ENCODE measurements around the gene CHTF18. TPM values are rescaled to one million over a fixed set of nuclear protein-coding genes. Genes with fewer than 3 reads are reported as not detected.
"Not testable (repeated sequence)": the region's sequence is repeated elsewhere in the genome, so short reads cannot be mapped to it uniquely, and the experiment has no call there.

CHTF18 gene
- polyA plus RNA-seq, 5 donors = 16.8 to 31.0 (median 25.2) TPM

DNA sequence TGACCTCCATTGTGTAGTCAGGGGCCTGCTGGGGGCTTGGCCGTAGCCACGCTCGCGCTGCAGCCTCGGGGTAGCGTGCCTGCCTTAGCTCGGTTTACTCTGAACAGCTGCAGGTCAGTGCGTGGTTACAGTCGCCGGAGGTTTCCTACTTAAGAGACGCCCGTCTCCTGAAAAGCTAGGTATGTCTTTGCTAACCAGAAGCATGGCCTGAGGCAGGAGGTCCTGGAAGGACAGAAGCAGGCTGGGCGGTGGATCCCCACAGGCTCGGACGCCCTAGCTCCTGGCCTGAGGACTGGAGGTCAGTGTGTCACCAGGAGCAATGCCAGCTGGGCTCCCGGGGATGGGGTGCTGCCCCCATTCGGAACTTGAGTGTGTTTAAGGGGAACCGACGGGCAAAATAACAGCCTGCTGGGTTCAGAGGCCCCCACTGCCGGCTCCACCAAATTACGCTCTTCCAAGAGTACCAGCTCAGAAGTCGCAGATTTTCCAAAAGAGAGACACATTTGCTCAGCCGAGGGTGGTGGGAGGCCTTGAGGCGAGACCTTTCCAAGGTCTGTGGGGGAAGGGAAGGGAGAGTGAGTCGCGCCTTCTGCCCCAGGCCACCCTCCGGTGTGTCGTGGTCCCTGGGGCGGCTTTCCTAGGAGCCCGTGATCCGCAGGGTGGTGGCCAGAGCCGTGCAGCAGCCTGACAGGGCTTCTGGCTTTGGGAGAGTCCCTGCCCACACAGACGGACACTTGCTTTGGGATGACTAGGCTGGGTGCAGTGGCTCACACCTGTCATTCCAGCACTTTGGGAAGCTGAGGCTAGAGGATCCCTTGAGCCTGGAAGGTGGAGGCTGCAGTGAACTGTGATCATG lies 16.0 kb downstream of the CHTF18 start:
- no peak for DNase-seq

DNA sequence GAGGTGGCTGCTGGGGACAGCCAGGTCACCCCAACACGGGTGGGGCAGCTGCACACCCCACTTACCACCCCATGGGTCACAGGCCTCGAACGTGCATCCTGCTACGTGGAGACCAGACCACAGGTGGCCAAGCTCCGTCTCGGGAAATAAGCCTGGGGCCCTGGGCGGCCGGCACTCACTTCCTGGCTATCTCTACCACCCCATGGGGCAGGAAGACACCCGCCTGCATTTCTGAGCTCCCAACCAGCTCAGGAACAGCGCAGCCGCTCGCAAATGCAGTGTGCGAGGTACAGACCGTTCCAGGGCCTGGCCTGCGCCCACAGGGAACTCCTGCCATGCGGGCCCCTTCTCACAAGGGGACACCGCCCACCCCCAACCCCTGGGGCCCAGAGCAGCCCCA lies 17.1 kb downstream of the CHTF18 start:
- no peak for DNase-seq

DNA sequence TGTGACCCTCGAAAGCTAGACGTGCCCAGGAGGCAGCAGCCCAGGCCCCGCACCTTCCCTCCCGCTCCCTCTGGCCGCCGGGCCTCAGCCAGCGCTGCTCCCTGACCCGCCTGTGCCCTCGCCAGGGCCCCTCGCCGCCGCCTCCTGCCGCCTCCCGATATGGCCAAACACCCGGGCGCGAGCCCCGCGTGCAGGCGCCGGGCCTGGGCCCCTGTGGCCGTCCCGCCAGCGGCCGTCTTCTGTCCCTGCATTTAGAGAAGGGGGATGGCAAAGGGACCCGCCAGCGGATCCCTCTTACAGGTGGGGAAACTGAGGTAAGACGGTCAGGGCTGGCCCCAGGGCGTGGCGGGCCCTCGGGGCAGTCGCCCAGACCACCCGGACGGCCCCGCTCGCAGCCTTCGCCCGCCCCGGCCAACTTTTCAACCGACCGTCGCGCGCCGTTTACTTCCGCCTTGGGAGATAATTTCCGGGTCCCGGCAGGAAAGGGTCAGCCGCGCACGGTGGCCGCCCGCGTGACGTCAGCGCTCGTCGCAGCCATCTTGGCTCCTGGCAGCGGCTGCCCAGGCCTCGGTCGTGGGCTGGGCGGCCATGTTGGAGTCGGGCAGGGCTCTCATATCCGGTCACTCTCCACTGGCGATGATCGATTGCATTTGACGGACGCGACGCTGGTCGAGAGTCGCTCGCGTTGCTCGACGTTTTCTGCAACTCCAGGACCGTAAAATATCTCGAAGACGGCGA lies 19.1 kb downstream of the CHTF18 start:
- DNase-seq = peak; percentile 87 to 88

DNA sequence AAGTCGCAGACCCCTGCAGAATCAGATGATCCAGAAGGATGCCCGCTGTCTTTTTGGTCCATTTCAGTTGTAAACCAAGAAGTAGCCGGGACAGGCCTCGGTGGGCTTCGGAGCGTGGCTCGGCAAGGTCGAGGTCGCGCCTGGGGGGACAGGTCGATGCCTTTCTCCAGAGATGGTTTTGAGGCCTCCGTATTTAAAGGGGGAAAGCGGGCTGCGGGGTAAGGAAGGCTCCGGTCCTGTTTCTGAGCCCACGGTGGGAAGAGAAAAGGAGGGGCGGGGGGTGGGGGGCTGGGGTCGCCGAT lies 19.6 kb downstream of the CHTF18 start:
- DNase-seq = no peak

DNA sequence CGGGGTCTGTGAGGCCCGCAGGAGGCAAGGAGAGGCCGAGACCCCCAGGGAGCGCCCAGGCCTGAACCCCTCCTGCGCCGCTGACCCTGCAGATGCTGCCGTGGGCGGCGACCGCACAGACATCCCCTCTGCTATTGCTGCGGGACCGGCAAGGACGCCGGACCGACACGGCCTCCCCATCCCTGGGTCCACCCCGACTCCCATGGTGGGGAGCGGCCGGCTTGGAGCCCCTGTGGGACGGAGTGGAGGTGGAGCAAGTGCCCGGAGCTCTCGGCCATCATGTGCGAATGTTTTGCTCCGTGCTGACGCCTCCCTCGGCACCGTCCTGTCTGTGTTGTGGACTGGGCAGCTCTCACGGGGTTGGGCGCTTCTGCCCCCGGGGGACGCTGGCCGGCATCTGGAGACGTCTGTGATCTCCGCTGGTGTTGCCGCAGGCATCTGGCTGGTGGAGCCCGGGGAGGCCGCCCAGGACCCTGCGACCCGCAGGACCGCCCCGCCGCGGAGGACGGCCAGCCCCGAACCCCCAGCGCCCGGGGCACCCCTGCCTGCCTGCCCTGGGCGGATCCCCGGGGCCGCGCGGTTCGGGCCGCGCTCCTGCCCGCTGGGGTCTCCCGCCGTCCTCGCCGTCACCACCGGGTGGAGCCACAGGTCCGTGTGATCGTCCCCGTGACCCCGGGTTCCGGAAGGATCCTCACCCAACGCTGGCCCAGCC lies 24.9 kb downstream of the CHTF18 start:
- no peak for DNase-seq

DNA sequence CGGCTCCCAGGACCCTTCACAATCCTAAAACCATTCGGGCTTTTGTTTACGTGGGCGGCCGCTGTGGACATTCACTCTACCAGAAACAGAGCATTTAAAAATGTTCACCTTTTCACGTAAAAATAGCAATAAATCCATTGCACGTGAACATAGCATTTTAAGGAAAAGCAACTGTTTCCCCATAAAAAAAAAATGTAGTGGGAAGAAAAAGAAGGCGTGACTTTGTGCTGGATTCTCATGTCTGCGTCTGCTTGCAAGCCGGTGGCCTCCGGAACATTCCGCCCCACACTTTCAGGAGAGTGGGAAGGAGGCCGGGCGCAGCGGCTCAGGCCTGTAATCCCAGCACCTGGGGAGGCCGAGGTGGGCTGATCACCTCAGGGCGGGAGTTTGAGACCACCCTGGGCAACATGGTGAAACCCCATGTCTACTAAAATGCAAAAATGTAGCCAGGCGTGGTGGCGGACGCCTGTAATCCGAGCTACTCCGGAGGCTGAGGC lies 25.5 kb downstream of the CHTF18 start:
- no peak for DNase-seq

DNA sequence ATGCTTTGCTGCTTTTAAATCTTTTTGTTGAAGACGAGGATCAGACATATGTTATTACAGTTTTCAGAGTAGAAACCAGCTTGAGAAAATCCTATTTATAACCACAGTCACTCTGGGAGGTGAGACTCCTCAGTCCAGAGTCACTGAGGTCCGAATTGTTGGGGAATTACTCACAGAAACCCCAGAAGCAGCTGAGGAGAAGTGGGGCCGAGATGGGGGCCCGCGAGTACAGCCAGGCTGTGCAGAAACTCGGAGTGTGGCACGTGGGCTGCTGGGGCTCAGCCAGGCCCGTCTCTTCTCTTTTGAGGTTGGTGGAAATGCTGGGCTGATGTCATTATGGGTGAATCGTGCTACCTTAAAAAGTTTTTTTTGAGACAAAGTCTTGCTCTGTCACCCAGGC lies 26.6 kb downstream of the CHTF18 start:
- no peak for DNase-seq

DNA sequence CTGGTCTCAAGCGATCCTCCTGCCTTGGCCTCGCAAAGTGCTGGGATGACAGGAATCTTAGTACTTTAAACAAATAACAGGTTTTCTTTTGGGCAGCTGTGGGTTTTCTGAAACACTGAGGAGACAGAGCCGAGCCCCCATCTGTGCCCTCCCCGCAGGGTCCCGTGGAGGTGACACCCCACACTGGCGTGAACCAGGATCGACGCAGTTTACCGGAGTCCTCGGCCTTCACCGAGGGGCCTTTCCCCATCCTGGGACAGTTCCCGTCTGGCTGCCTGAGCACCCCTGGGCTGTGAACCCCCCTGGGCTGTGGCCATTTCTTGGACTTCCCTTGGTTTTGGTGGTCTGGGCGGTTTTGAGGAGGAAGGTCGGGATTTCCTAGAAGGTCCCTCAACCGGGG lies 27.4 kb downstream of the CHTF18 start:
- DNase-seq = no peak

DNA sequence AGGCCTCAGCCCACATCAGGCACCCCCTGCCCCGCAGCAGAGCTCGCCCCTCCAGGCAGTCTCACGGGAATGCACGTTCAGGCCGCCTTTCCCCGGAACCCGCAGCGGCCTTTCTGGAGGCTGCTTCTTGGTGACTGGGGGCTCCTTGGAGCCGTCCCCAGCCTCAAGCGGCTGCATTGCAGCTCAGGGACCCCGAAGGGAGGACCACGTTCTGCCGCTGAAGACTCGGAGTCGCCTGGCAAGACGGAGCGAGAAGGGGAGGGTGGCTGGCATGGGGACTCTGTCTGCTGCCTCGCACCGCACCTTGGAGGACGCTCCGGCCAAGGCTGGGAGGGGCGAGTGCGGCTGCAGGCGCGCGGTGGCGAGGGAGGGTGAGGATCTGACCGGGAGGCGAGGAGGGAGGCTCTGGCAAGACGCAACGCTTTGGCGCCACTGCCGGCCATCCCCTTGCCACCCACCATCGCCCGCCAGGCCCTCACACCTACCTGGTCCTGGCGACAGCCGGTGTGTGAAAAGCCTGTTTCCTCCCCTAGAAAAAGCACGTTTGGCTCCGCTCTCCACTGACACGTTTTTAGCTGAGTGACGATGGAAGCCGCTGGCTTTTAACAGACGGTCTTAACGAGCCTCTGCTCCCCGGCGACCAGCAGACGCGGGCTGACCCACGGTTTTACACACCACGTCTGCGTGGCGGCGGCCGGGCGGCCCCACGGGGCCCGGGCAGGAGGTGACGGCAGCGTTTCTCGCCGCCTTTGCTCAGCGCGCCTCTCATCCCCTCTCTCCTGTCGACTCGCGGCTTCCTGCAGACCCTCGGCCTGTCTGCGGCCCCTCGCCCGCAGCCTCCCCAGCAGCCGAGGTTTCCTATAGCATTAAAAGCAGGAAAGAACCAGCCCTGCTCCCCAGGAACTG lies 28.8 kb downstream of the CHTF18 start:
- DNase-seq = no peak

DNA sequence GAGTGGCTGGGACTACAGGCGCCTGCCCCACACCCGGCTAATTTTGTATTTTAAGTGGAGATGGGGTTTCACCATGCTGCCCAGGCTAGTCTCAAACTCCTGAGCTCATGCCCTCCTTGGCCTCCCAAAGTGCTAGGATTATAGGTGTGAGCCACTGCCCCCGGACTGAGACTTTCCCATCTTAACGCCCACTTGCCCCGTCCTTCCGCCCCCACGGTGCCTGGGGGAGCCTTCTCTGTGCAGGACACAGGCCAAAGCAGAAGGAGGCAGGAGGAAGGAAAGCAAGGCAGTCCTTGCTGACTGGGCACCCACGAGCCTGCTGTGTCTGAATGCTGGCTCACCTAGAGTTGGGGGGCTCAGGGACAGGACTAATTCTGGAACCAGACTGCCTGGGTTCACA lies 29.7 kb downstream of the CHTF18 start:
- DNase-seq = no peak

DNA sequence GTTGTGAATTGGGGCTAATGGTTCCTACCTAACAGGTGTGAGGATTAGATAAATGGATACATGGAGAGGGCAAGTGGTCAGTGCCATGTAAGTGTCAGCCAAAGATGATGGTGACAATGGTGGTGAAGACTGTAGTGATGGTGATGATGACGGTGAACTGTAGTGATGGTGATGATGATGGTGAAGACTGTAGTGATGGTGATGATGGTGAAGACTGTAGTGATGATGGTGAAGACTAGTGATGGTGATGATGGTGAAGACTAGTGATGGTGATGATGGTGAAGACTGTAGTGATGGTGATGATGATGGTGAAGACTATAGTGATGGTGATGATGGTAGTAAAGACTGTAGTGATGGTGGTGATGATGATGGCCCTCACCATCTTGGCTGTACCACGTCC lies 30.2 kb downstream of the CHTF18 start:
- no peak for DNase-seq

DNA sequence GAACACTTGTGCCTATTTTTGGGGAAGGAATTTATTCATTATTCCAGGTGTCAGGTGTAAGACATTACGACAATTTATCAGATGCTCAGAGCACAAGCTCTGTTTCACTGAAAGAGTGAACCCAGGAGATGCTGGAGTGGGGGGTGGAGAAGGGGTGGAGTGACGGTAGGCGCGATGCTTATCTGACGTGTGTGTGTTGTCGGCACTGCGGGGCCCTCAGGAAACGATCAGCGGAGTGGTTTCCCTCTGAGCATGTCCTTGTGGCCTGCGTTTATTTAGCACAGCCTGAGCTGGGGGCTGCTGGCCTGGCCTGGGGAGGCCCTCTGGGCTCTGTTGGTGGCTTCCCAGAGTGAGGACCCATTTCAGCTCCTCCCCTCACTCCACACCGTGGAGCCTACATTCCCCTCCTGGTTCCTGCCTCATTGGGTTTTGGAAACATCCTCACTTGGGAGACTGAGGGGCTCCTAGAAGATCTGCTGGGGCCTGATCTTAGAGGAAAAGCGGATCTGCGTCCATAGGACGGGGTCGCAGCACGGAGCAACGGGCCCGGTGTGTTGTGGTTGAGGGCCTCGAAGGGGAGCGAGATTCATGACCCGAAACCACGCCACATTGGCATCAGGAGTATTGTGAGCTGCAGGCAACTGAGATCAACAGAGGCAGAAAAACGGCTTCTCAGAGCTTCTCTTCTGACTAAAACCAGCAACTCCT lies 31.1 kb downstream of the CHTF18 start:
- DNase-seq = no peak

DNA sequence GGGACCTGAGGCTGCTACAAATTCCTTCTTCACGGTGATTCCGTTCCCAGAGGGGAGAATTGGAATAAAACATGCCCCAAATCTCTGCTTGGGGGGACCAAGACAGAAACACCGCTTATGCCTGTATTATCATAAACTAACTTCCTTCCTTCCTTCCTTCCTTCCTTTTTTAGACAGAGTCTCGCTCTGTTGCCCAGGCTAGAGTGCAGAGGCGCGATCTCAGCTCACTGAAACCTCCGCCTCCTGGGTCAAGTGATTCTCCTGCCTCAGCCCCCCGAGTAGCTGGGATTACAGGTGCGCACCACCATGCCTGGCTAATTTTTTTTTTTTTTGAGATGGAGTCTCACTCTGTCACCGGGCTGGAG lies 31.6 kb downstream of the CHTF18 start:
- not testable (repeated sequence) for DNase-seq

DNA sequence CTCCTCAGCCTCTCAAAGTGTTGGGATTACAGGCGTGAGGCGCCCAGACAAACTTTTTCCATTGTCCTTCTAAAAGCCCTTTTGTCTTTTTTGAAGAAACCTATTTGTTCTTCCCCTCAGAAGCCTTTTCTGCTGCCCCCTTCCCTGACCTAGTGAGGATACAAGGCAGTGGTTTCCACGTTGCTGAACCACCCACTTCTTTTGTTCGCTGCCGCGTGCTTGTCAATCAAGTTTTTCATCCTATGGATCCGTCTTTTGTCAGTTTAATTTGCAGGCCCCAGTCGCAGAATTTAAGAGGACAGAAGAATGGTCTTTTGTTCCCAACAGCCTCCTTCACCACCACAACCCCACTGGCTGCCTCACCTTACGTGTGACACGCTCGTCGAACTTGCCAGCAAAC lies 32.3 kb downstream of the CHTF18 start:
- DNase-seq = no peak

DNA sequence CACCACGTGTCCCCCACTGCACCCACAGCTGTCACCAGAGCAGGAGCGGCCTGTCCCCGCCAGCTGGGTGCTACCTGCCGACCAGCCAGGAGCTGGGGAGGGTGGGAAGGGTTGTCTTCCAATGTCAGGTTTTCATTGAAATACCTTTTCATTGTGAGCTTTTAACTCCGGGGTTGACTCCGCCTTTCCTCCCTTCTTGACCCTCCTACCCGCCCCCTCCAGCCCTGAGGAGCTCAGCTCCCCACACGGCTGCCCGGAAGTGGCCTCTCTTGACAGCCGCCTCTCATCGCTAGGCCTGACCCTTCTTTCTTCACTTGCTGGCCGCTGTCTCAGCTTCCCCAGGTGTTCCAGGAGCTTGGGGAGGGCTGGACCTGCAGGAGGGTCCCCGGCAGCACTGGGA lies 33.3 kb downstream of the CHTF18 start:
- DNase-seq = no peak

DNA sequence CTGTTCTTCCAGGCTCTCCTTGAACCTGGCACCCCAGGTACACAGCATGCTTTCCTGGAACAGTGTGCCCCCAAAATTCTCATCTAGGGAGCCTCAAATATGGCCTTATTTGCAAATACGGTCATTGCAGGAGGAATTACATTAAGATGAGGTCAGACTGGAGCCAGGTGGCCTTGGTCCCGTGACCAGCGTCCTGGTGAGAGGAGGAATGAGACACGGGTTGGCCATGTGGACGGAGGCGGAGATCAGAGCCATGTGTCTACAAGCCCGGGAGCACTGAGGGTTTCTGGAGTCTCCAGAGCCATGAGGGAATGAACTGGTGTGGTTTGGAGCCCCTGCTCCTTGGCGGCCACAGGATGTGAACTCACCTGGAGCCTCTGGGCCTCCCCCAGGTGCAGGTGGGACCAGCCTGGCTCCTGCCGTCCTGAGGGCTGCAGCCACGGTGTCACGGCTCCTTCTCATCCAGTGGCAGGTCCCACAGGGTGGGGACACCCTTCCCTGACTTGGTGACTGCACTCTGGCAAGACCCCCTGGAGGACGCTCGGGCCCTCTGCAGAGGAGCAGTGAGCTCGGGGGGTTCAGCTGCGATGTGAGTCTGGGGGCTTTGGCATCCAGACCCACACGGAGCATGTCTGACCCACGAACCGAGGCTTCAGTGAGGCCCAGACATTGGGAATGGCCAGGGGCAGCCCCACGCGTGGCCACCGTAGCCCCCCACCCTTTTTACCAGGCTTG lies 33.9 kb downstream of the CHTF18 start:
- no peak for DNase-seq

DNA sequence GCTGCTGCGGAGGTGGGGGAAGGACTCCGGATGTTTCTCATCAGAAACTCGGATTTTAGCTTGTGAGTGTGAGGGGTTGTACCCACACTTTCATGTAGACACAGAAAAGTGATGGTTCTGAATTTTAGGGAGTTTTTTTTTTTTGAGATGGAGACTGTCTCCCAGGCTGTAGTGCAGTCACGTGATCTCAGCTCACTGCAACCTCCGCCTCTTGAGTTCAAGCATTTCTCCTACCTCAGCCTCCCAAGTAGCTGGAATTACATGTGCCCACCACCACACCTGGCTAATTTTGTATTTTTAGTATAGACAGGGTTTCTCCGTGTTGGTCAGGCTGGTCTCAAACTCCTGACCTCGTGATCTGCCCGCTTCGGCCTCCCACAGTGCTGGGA lies 34.5 kb downstream of the CHTF18 start:
- no peak for DNase-seq

DNA sequence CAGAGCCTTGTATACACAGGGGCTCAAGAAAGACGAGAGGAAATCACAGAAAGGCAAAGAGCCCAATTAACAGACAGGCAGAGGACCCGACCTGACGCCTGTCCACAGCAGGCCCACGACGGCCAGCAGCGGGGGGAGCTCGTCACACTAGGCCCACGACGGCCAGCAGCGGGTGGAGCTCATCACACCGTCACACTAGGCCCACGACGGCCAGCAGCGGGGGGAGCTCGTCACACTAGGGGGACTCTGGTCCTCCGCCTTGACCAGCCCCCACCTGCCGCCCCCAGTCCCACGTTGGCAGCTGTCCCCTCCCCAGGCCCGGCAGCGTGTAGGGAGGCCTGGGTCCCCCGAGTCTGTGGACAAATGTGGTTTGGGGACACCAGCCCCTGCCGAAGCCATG lies 35.8 kb downstream of the CHTF18 start:
- no peak for DNase-seq

DNA sequence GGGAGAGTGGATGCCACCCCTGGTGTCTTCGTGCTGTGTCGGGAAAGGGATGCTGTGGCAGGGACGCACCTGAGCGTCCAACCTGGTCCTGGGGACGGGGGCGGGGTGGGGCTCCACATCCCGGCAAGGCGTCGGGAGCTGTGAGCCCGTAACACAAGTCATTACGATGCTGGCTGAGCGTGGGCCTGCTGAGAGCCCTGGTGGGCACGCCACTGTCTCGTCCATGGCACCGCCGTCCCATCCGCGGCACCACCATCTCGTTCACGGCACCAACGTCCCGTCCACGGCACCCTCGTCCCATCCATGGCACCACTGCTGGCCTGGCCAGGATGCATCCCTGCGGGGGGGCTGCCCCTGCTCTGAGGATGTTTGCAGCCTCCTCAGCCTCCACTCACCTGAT lies 36.2 kb downstream of the CHTF18 start:
- no peak for DNase-seq

DNA sequence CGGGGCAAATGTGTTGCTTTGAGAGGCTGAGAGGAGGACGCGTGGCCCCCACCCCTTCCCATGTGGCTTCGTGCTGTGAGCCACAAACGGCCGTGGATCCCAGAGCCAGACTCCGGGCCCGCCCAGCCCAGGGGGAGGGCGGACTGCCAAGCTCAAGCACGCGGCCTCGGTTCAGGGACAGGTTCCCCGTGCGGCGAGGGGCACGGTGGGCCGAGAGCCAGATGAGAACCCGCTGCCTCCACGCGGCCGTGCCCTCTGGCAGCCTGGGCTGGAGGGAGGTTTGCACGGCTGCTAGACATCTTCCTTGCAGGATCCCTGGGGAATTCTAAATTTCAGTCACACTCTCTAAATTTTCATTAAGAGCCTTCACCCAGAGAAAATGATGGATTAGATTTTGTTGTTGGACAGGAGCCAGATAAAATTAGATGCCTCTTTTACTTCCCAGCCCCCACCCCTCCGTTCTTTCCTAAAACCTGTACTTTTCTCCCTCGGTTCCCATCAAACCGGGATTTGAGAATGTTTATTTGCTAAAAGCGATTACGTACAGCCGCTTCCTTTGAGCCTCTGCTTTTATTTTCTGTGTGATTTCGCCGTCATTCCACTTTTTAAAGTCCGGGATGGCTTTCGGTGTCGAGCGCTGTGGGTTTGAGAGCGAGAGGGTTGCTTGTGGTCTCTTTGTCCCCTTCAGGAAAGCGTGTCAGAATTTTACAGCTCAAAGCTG lies 37.1 kb downstream of the CHTF18 start:
- DNase-seq = no peak
